Measurements from ENCODE around the gene PANX2.

DNA sequence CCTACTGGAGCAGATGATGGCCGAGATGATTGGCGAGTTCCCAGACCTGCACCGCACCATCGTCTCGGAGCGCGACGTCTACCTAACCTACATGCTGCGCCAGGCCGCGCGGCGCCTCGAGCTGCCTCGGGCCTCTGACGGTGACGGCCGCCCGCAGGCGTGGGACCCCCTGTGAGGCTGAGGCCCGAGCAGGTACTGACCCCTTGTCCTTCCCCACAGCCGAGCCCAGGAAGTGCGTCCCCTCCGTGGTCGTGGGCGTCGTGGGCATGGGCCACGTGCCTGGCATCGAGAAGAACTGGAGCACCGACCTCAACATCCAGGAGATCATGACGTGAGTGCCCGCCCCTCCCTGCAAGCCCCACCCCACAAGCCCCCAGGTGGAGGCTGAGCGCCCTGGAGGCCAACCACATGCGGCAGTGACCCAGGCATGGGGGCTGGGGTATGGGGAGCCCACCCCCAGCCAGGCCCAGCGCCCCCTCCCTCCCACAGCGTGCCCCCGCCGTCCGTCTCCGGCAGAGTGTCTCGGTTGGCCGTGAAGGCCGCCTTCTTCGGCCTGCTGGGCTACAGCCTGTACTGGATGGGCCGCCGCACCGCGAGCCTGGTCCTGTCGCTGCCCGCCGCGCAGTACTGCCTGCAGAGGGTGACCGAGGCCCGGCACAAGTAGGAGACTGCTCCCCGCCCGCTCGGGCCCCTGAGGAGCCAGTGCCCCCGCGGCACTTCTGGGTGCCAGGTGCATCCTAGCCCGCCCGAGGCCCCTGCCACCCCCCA is 27.5 kb downstream of the PANX2 start:
- no peak for TF ChIP-seq CTCF (IDR thresholded peaks at IDR 0.05)
- no peak for TF ChIP-seq POLR2A (IDR thresholded peaks at IDR 0.05)
